Measurements from ENCODE around the gene ARL2BP. TPM values are rescaled to one million over a fixed set of nuclear protein-coding genes. Genes with fewer than 3 reads are reported as not detected.

ARL2BP gene
- total RNA-seq, 2 experiments from 2014 or later, result 26.6 to 31.2 TPM

GRCh38 chr16:57256601-57257395 lies 11.7 kb downstream of the ARL2BP start:
- no peak for DNase-seq (ENCODE audit: low spot score)
- no peak overlapping the region for H2AFZ ChIP-seq (ENCODE audit: low read length)
- ChIA-PET POLR2A (interaction anchor here (0.6 kb wide), 1 partner anchor 225 kb away, joined by 6 read pairs; no protein-coding TSS in a partner anchor), CTCF (ENCODE audit: unreplicated experiment) (interaction anchor here (0.6 kb wide), 1 partner anchor 163 kb away, joined by 12 read pairs; no protein-coding TSS in a partner anchor)
- H3K27ac ChIP-seq (ENCODE audit: low read depth, low read length, poor library complexity, severe bottlenecking), result no peak overlapping the region
- no peaks in the 10 kb centered on the region for H3K9me2 ChIP-seq (ENCODE audit: insufficient read depth, low read length)
- H3K4me3 ChIP-seq (ENCODE audit: low read depth, low read length, poor library complexity, severe bottlenecking), result no peak overlapping the region
- TF ChIP-seq EZH2phosphoT487 (IDR thresholded peaks at IDR 0.05; ENCODE audit: borderline replicate concordance, low read depth, low read length), result no peak
- TF ChIP-seq CTCF (conservative IDR thresholded peaks at IDR 0.05; ENCODE audit: low read length), result no peak
- no peak overlapping the region for H3K4me2 ChIP-seq (ENCODE audit: low read length)
- intact Hi-C loops (cut with micrococcal nuclease; ENCODE audit: unreplicated experiment), result no loop called here
- no TSS peak for BruUV-seq (replicated peaks)
- H4K20me1 ChIP-seq (ENCODE audit: insufficient read depth, low read length), result no peaks in the 10 kb centered on the region
- H3K36me3 ChIP-seq (ENCODE audit: insufficient read depth, low read length), result peaks cover 22% of the 10 kb centered on the region
- H3K79me2 ChIP-seq (ENCODE audit: insufficient read depth, low read depth, low read length), result no peaks in the 10 kb centered on the region
- H3K9me3 ChIP-seq (ENCODE audit: low read length), result peaks cover 10% of the 10 kb centered on the region
- H3K4me1 ChIP-seq (ENCODE audit: insufficient read depth, low read length, poor library complexity, severe bottlenecking), result peaks cover 9% of the 10 kb centered on the region

- Histone ChIP-seq H3K9me2 (ENCODE audit: insufficient read depth, low read length) (no peaks in the 10 kb centered on the region), H2AFZ (ENCODE audit: low read length) (no peak overlapping the region), H3K27ac (ENCODE audit: low read depth, low read length, poor library complexity, severe bottlenecking) (no peak overlapping the region), H3K4me1 (ENCODE audit: insufficient read depth, low read length, poor library complexity, severe bottlenecking) (peaks cover 9% of the 10 kb centered on the region), H3K79me2 (ENCODE audit: insufficient read depth, low read depth, low read length) (no peaks in the 10 kb centered on the region), H3K4me3 (ENCODE audit: low read depth, low read length, poor library complexity, severe bottlenecking) (no peak overlapping the region), H3K9me3 (ENCODE audit: low read length) (peaks cover 3% of the 10 kb centered on the region), H3K36me3 (ENCODE audit: insufficient read depth, low read length) (peaks cover 15% of the 10 kb centered on the region), H3K4me2 (ENCODE audit: low read length) (no peak overlapping the region), H4K20me1 (ENCODE audit: insufficient read depth, low read length) (no peaks in the 10 kb centered on the region)
- ChIA-PET POLR2A (interaction anchor here (0.6 kb wide), 1 partner anchor 224 kb away, joined by 6 read pairs; no protein-coding TSS in a partner anchor), CTCF (ENCODE audit: unreplicated experiment) (no interaction called here)
- no peak for DNase-seq (ENCODE audit: low spot score)
- intact Hi-C loops (cut with micrococcal nuclease; ENCODE audit: unreplicated experiment), result no loop called here
- no peak for TF ChIP-seq EZH2phosphoT487 (IDR thresholded peaks at IDR 0.05; ENCODE audit: borderline replicate concordance, low read depth, low read length)
- TF ChIP-seq CTCF (conservative IDR thresholded peaks at IDR 0.05; ENCODE audit: low read length), result no peak
- BruUV-seq (replicated peaks), result no TSS peak
These were observed 12.5 kb downstream of the ARL2BP start for GRCh38 chr16:57257455-57258070.

Measured in OCI-LY7 (cell line).